Mononuclear cell (primary cell): ENCODE data around the gene GPAT2. TPM values are rescaled to one million over a fixed set of nuclear protein-coding genes. Genes with fewer than 3 reads are reported as not detected.
"Not testable (repeated sequence)": the region's sequence is repeated elsewhere in the genome, so short reads cannot be mapped to it uniquely, and the experiment has no call there.

Experiments
- H3K27me3 ChIP-seq: 2 replicates; pipeline ENCODE4 v1.6.0; 2011; ENCODE audit warnings: low read length, control low read depth; ENCODE audit not compliant: insufficient read depth
- H3K4me1 ChIP-seq: 2 replicates; pipeline ENCODE4 v1.5.1; 2011; ENCODE audit warnings: mild to moderate bottlenecking, low read length, control low read depth; ENCODE audit not compliant: insufficient read depth
- H3K4me3 ChIP-seq: 2 replicates; pipeline ENCODE4 v1.5.1; 2011; ENCODE audit warnings: mild to moderate bottlenecking, low read length, moderate library complexity
- H3K9me3 ChIP-seq: 2 replicates; pipeline ENCODE4 v1.5.1; 2011; ENCODE audit warnings: low read depth, mild to moderate bottlenecking, control low read depth, low read length
- total RNA-seq: library from RNA; depleted of rRNA; stranded (reverse); fragments of >200 nt; gene quantifications from one replicate; pipeline ENCODE4 v1.2.3, GENCODE V29; 2012

Gene GPAT2
- total RNA-seq, 1 donor, result 1.3 TPM

DNA sequence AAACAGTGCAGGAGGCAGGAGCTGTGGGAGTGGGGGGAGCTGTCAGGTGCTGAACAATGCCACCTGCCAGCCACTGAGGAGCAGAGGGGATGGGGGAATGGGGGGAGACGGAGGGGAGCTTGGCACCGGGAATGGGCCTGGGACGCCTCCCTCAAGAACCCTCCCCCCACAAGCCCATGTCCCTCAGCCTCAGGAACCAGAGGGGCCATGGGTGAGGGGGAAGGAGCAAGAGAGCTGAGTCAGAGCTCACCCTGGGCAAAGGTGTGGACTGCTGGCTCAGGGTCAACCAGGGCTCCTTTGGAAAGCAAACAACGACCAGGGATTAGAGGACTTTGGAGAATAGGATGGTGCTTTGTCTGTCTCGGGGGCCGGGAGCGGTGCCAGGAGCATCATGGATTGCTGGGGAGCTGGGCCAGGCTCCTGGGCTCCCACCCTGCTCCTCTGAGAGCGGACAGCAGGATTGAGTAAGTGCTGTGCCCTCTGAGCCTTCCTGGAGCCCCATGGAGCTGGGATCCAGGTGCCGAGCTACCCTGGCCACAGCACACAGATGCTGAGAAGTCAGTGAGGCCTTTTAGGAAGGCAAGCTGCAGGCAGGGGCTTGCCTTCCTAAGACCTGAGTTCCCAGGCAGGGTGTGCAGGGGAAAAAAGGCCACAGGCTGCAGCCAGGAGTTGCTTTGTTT lies 33.3 kb upstream of the GPAT2 start:
- H3K9me3 ChIP-seq, H3K4me1 ChIP-seq, H3K27me3 ChIP-seq, H3K4me3 ChIP-seq: not testable (repeated sequence)

DNA sequence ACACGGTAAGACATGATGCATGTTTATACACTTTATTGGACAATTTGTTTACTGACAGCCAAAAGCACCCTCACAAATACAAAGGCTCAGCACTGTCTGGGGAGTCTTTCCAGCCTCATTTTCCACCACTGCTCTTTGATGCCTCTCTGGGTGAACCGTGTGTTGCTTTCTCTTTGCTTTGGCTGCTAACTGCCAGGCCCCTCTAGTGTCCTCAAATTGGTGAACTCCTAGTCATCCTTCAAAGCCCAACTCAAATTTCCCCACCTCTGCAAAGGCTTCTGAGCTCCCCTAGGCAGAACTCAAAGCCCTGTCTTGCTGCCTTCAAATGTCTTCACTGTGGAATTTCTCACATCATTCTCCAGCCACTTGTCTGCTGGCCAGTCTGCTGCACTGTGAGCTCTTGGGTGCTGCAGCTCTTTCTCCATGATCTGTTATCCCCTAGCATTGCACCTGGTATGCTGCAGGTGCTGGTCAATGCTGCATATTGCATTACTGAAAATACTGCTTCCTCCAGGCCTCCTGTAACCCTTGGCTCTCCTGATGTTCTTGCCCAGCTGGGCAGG lies 32.5 kb upstream of the GPAT2 start:
- not testable (repeated sequence) for H3K27me3 ChIP-seq, H3K9me3 ChIP-seq, H3K4me1 ChIP-seq, H3K4me3 ChIP-seq

DNA sequence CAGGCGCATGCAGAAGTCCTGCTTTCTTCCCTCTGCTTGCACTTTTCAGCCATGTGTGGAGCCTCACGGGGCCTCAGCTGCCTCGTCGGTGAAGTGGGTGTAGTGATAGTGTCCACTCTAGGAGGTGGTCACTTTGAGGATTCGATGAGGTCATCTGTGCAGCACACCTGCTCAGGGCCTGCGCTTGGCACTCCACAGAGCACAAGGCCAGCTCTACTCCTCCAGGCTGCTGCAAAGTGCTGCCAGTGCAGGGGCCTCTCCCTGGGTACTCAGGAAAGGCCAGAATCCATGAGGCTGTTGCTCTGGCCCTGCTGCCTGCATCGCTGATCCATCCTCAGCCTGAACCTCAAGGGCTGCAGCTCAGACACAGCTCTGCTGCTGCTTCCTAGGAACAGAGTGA lies 31.8 kb upstream of the GPAT2 start:
- H3K27me3 ChIP-seq, H3K4me3 ChIP-seq, H3K4me1 ChIP-seq, H3K9me3 ChIP-seq: not testable (repeated sequence)

DNA sequence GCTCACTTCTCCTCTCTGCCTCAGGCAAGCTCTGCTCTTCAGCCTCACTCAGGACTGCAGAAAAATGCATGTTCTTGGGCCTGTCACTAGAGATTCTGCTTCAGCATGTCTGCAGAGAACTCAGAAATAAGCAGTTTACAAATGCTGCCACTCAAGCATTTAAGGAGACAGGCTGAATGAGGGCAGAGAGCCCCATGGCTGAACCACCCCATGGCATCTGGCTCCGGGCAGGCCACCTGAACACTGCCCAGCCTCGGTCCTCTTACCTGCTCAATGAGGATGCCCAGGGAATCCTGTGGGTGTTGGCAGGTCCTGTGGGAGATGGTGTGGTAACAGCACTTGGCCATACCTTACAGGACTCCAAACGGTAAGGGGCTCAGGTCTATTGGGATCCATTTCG lies 31.2 kb upstream of the GPAT2 start:
- H3K4me1 ChIP-seq, H3K27me3 ChIP-seq, H3K4me3 ChIP-seq, H3K9me3 ChIP-seq: not testable (repeated sequence)

DNA sequence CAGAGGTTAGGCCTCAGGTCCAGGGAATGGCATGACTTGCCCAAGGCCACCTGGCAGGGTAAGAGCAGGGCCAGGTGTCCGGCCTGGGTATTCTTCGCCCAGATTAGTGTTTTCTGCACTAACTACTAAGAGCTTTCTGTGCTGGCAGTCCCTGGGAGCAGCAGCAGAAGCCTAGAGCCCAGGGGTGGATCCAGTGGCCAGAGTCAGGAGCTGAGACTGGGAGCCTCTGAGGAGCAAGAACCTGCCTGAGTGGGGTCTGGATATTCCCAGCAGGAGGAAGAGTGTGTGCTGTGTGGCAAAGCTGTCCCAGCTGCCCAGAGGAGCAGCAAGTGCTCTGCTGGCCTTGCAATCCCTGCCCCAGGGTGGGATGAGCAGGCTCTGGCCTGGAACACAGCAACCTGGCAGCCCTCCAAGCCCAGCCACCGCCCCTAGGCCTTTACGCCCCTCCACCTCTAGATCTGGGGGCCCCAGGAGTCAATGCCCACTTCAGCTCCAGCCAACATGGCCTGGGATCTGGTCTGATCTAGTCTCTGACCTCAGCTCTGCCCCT lies 30.7 kb upstream of the GPAT2 start:
- H3K9me3 ChIP-seq, result no peaks in the 10 kb centered on the region
- H3K27me3 ChIP-seq, result no peaks in the 10 kb centered on the region

DNA sequence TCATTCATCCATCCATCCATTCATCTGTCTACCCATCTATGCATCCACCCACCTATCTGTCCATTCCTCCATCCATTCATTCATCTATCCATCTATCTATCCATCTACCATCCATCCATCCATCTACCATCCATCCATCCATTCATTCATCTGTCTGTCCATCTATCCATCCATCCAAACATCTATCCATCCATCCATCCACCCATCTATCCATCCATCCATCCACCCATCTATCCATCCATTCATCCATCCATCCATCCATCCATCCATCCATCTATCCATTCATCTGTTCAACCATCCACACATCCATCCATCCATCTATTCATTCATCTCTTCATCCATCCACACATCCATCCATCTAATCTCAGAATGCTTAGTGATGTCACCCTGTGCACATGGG lies 30.0 kb upstream of the GPAT2 start:
- not testable (repeated sequence) for H3K9me3 ChIP-seq, H3K4me3 ChIP-seq, H3K27me3 ChIP-seq, H3K4me1 ChIP-seq

More for the DNA sequence above, 30.7 kb upstream of the GPAT2 start:
- Histone ChIP-seq H3K4me3 (no peak overlapping the region), H3K4me1 (no peaks in the 10 kb centered on the region)

DNA sequence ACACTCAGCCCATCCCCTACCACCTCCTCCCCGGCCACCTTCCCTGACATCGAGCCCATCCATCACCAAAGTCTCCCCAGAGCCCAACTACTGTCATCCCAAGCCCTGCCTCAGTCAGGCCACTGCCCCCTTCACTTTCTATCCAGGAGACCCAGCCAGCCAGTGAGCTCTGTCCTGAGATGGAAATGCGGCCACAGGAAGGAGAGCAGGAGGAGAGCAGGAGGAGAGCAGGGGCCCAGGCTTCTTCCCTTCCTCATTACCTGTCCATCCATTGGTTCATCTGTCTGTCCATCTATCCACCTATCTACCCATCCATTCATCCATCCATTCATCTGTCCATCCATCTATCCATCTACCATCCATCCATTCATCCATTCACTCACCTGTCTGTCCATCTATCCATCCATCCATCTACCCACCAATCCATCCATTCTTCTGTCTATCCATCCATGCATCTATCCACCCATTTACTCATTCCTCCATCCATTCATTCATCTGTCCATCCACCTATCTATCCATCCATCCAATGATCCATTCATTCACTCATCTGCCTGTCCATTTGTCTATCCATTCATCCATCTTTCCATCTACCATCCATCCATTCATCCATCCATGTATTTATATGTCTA lies 29.4 kb upstream of the GPAT2 start:
- H3K27me3 ChIP-seq, H3K9me3 ChIP-seq, H3K4me1 ChIP-seq, H3K4me3 ChIP-seq: not testable (repeated sequence)

DNA sequence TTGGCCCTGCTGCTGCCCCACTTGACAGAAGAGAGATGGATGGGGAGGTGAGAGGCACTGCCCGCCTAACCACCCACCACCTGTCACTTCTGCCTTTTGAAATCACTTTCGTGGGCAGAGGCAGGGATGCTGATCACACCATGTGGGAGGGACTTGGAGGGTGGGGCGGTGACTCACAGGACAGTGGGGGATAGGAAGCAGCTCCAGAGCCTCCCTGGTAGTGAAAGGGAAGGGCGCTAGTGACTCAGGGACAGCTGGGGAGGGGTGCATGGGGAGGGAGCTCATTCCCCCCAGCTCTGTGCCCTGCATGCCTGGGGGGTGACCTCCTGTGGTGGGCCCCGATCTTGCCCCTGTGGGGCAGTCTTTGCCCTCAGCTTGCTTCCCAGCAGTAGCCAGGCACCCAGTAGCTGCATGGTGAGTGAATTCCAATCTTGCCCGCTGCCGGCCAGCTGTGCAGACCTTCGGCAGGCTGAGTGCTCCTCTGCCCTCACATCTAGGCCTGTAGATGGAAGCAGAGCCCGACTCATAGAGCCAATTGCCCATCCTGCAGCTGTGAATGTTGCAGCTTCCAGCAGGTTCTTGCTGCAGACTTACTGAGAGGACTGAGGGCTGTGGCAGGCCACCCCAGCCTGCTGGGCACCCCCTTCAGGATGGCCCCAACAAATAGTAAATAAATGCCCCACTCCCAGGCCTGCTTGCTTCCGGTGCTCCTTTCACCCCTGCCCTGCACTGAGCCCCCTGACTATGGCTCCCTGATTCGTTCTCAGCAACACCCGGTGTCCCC lies 28.6 kb upstream of the GPAT2 start:
- not testable (repeated sequence) for H3K9me3 ChIP-seq, H3K27me3 ChIP-seq, H3K4me3 ChIP-seq, H3K4me1 ChIP-seq

DNA sequence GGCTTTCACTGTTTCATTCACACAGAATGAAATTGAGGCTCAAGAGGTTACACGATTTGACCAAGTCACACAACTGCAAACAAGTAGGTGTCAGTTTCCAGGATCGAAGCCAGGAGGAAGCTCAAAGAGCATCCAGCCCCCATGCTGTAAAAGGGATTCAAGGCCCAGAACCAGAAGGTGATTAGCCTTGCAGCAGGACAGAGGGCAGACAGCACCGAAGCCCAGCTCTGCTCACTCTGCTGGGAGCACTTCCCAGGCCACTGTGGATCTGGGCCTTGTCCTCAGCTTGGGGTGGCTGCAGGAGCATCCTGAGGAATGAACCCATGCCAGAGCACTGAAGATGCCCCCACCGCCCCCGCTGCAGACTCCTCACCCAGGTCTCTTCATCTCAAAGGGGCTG lies 27.8 kb upstream of the GPAT2 start:
- not testable (repeated sequence) for H3K4me1 ChIP-seq, H3K9me3 ChIP-seq, H3K27me3 ChIP-seq, H3K4me3 ChIP-seq

DNA sequence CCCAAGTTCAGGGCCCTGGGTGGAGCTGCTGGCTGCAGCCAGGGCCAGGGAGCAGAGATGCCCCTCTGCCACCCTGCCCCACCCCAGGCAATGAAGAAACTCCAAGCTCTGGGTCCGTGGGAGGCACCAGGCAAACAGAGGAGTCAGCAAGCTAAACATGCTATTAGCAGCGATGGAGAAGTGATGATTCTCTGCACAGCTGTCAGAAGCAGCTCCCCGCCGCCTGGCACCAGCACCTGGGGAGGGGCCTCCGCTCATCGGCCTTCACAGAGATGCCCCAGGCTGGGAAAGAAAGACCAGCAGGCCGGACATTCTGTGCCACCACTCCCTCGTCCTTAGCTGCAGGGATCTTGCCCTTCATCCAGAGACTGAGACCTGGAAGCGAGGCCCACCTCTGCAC lies 27.2 kb upstream of the GPAT2 start:
- H3K4me1 ChIP-seq, H3K9me3 ChIP-seq, H3K4me3 ChIP-seq, H3K27me3 ChIP-seq: not testable (repeated sequence)

DNA sequence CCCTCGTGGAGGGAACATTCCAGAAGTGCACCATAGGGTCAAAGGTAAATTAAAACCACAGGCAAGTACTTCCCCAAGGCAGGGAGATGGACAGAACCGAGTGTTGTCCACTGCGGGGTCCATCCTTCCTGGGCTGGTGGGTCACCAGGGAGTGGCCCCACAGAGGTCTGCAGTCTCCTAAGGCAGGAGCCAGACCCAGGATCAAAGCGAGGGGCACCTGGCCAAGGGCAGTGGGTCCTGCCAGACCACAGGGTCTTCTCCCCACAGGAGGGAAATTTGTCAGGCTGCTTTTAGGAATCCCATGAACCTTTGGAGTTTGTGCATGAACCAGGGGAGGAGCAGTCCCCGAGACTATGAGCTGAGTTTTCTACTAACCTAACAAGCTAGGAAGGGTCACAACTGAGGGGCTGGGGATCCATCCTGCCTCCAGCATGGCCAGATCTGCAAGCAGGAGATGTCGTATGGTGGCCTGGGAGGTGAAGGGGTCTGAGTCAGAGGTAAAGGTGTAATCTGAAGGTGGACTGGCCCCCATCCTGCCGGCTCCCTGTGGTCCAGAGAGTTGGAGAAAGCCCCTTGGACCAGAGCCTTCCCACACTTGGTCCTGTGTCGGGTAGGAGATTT lies 26.6 kb upstream of the GPAT2 start:
- H3K9me3 ChIP-seq, H3K27me3 ChIP-seq, H3K4me1 ChIP-seq, H3K4me3 ChIP-seq: not testable (repeated sequence)

DNA sequence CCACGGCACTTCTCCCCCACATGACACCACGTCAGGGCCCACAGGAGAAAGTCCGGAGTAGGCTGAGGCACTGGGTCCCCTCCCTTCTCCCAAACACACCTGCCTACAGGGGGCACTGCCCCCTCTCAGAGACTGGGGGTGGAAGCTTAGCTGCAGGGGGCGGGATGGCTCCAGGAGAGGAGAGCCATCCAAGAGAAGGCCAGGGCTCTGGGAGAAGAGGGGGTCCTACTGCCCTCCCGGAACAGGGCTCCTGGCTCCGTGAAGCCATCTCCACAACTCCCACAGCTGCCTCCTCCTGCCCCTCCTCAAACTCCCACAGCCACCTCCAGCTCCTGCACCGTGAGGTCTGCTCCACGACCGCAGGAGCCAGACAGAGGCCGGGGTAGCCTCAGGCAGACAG lies 25.6 kb upstream of the GPAT2 start:
- H3K9me3 ChIP-seq, H3K27me3 ChIP-seq, H3K4me1 ChIP-seq, H3K4me3 ChIP-seq: not testable (repeated sequence)

DNA sequence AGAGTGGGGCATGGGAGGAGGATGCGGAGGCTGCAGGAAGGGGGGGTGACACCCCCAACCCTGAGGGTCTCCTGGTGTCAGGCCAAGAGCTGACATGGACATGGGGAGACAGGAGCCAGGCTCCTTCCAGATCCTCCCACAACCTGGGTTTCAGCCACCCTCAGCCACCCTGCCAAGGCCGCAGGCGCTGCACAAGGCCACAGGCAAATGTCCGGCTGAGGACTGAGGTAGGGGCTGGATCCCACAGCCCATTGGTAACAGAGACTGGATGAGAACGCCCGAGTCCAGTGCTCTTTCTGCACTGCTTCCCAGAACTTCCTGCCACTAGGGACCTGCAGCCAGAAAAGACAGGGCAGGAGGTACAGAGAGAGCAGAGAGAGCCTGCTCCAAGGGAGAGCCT lies 24.7 kb upstream of the GPAT2 start:
- not testable (repeated sequence) for H3K9me3 ChIP-seq, H3K4me1 ChIP-seq, H3K27me3 ChIP-seq, H3K4me3 ChIP-seq

DNA sequence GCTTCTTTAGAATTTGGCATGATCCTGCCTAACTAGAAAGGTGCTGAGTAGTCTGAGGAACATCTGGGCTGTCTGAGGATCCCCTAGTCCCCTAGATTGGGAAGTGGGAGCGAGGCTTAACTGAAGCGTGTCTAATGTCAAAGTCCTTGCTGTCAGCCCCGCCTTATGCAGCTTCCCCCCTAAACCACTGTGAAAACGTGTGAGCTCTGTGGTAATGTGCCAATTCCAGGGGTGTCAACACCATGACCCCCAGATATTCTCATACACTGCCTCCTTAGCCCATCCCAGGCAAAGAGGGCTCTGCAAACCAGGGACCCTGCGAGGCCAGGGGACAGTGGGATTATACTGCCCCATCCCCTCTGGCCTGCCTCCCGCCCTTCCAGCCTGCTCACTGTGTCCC lies 21.1 kb upstream of the GPAT2 start:
- H3K27me3 ChIP-seq, H3K4me3 ChIP-seq, H3K4me1 ChIP-seq, H3K9me3 ChIP-seq: not testable (repeated sequence)

DNA sequence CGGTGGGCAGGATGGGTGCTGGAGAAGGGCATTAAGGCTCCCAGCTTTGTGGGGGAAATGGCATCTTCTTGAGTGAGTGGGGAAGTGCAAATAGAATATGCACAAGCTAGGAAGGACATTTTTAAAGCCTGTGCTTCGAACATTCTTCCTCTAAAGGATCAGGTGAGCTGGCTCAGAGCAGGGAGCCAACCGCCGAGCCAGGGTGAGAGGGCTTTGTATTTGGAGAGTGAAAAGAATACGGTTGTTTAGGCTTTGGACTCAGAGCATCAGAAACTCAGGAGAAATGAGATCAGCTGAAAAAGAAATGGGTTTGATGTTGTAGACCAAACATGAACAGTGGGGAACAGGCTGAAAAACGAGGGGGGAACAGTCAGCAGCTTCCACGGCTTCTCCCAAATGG lies 19.8 kb upstream of the GPAT2 start:
- H3K4me3 ChIP-seq, H3K4me1 ChIP-seq, H3K27me3 ChIP-seq, H3K9me3 ChIP-seq: not testable (repeated sequence)
